Vagina (tissue), 2 donors: Measurements from ENCODE around the gene KCTD17. TPM values are rescaled to one million over a fixed set of nuclear protein-coding genes. Genes with fewer than 3 reads are reported as not detected.

ENCODE experiments used
- DNase-seq, 2 donors: peaks; one replicate each; pipeline ENCODE4 v3.0.0-alpha.2; 2017; ENCODE audit errors: extremely low spot score in 2 of 2
- H3K27ac ChIP-seq: fragments of 200-600 bp; sonication (generic); one replicate; pipeline ENCODE4 v1.5.1; 2019
- H3K27me3 ChIP-seq: fragments of 200-600 bp; sonication (generic); one replicate; pipeline ENCODE4 v1.5.1; 2019
- H3K36me3 ChIP-seq, 2 donors: fragments of 200-600 bp; sonication (generic); one replicate each; pipeline ENCODE4 v1.5.1; 2017 to 2019
- H3K4me1 ChIP-seq: fragments of 200-600 bp; sonication (generic); one replicate; pipeline ENCODE4 v1.5.1; 2019
- H3K4me3 ChIP-seq, 2 donors: fragments of 200-600 bp; sonication (generic); 1 replicate in 1 of 2; 2 replicates in 1 of 2; pipeline ENCODE4 v1.5.1; 2016 to 2019
- H3K9me3 ChIP-seq: fragments of 200-600 bp; sonication (generic); one replicate; pipeline ENCODE4 v1.5.1; 2019
- CTCF ChIP-seq, 3 experiments: fragments of 450-650 bp in 2 of 3; fragments of 200-600 bp in 1 of 3; sonication (generic) in 1 of 3; IDR thresholded peaks; one replicate each; pipeline ENCODE4 v1.5.1; 2017 to 2019; ENCODE audit warnings: antibody characterized with exemption in 3 of 3, mild to moderate bottlenecking in 2 of 3, moderate library complexity in 2 of 3
- POLR2A ChIP-seq, 2 donors: fragments of 450-650 bp; IDR thresholded peaks; one replicate each; pipeline ENCODE4 v1.6.1; 2017; ENCODE audit warnings: antibody characterized with exemption in 2 of 2, mild to moderate bottlenecking in 2 of 2, moderate library complexity in 2 of 2
- POLR2AphosphoS5 ChIP-seq, 2 donors: sonication (generic); formaldehyde crosslinking; IDR thresholded peaks; one replicate each; pipeline ENCODE4 v1.9.0; 2017; ENCODE audit warnings: antibody characterized with exemption in 2 of 2, mild to moderate bottlenecking in 2 of 2, low read depth in 1 of 2; ENCODE audit not compliant: insufficient read depth in 1 of 2
- intact Hi-C: fragments of 100-400 bp; cut with DNase I; formaldehyde crosslinking; loops from one replicate; pipeline ENCODE4 v1.15.1; 2023
- total RNA-seq: library from RNA; depleted of rRNA; stranded (reverse); fragments of >200 nt; gene quantifications from one replicate; pipeline ENCODE4 v1.2.3, GENCODE V29; 2016

The KCTD17 gene
- total RNA-seq, 1 donor from 2014 or later, result 27.5 TPM

GRCh38 chr22:37037669-37038068, 13.9 kb upstream of the KCTD17 start:
- intact Hi-C loops, result no loop called here
- DNase-seq, result no peak
- no peak overlapping the region for H3K27ac ChIP-seq
- TF ChIP-seq POLR2A (IDR thresholded peaks at IDR 0.05) (no peak), POLR2AphosphoS5 (IDR thresholded peaks at IDR 0.05; ENCODE audit: insufficient read depth in 1 of 2, low read depth in 1 of 2) (no peak), CTCF (IDR thresholded peaks at IDR 0.05) (no peak)
- no peak overlapping the region for H3K4me3 ChIP-seq
- no peaks in the 10 kb centered on the region for H3K9me3 ChIP-seq
- H3K36me3 ChIP-seq, result no peaks in the 10 kb centered on the region
- no peaks in the 10 kb centered on the region for H3K27me3 ChIP-seq
- H3K4me1 ChIP-seq, result peaks cover 18% of the 10 kb centered on the region

GRCh38 chr22:37039466-37039865, 12.1 kb upstream of the KCTD17 start:
- Histone ChIP-seq H3K4me1 (peaks cover 10% of the 10 kb centered on the region), H3K9me3 (no peaks in the 10 kb centered on the region), H3K27me3 (no peaks in the 10 kb centered on the region), H3K27ac (no peak overlapping the region), H3K36me3 (no peaks in the 10 kb centered on the region), H3K4me3 (no peak overlapping the region)
- TF ChIP-seq POLR2A (IDR thresholded peaks at IDR 0.05), result no peak
- TF ChIP-seq CTCF (IDR thresholded peaks at IDR 0.05), result no peak
- no peak for TF ChIP-seq POLR2AphosphoS5 (IDR thresholded peaks at IDR 0.05; ENCODE audit: insufficient read depth in 1 of 2, low read depth in 1 of 2)
- intact Hi-C loops, result no loop called here
- DNase-seq, result no peak

- no peak for DNase-seq
- H3K27ac ChIP-seq, result no peak overlapping the region
- TF ChIP-seq POLR2AphosphoS5 (IDR thresholded peaks at IDR 0.05; ENCODE audit: insufficient read depth in 1 of 2, low read depth in 1 of 2) (no peak), CTCF (IDR thresholded peaks at IDR 0.05) (no peak), POLR2A (IDR thresholded peaks at IDR 0.05) (no peak)
Observed at GRCh38 chr22:37043209-37043827, 8.2 kb upstream of the KCTD17 start.

GRCh38 chr22:37043828-37044538, 7.6 kb upstream of the KCTD17 start:
- no peak for DNase-seq
- Histone ChIP-seq H3K27ac (no peak overlapping the region), H3K4me1 (peaks cover 10% of the 10 kb centered on the region), H3K36me3 (no peaks in the 10 kb centered on the region), H3K27me3 (no peaks in the 10 kb centered on the region), H3K4me3 (no peak overlapping the region), H3K9me3 (no peaks in the 10 kb centered on the region)
- intact Hi-C loops, result no loop called here
- TF ChIP-seq CTCF (IDR thresholded peaks at IDR 0.05) (peak in 1 of 3 experiments; percentile 5), POLR2A (IDR thresholded peaks at IDR 0.05) (no peak)

More at GRCh38 chr22:37043209-37043827, 8.2 kb upstream of the KCTD17 start:
- H3K27me3 ChIP-seq, result no peaks in the 10 kb centered on the region
- intact Hi-C loops, result no loop called here
- H3K4me1 ChIP-seq, result peaks cover 10% of the 10 kb centered on the region
- H3K4me3 ChIP-seq, result no peak overlapping the region
- H3K9me3 ChIP-seq, result no peaks in the 10 kb centered on the region
- H3K36me3 ChIP-seq, result no peaks in the 10 kb centered on the region
